Jurkat, Clone E6-1 (cell line): ENCODE data around the gene CCDC28B. TPM values are rescaled to one million over a fixed set of nuclear protein-coding genes. Genes with fewer than 3 reads are reported as not detected.
"Not testable (repeated sequence)": the region's sequence is repeated elsewhere in the genome, so short reads cannot be mapped to it uniquely, and the experiment has no call there.

Experiments
- DNase-seq: peaks from one replicate; pipeline ENCODE4 v3.0.0-alpha.2; 2011; ENCODE audit warnings: low read depth, low spot score
- H3K4me3 ChIP-seq: 2 replicates; pipeline ENCODE4 v1.5.1; 2011; ENCODE audit warnings: mild to moderate bottlenecking, low read length, control low read depth, moderate library complexity
- polyA plus RNA-seq: library from polyadenylated mRNA; unstranded; fragments of >200 nt; gene quantifications from one replicate; pipeline ENCODE4 v1.2.1, GENCODE V29; 2012; ENCODE audit warnings: missing spikeins; ENCODE audit not compliant: insufficient read length, insufficient read depth

CCDC28B gene
- 73.7 TPM for polyA plus RNA-seq

- DNase-seq: peak; percentile 54
Observed at GRCh38 chr1:32200226-32201010, at the start of gene CCDC28B. TSS of gene CCDC28B (plus strand) at chr1:32200595. CDS start at chr1:32201936, 1,341 bp downstream.

GRCh38 chr1:32150847-32151246 is 49.5 kb upstream of the CCDC28B start:
- no peak overlapping the region for H3K4me3 ChIP-seq
- DNase-seq: no peak

More at GRCh38 chr1:32200226-32201010, at the start of gene CCDC28B:
- H3K4me3 ChIP-seq: peak within 1 kb of the TSS; percentile 77

- H3K4me3 ChIP-seq: no peak overlapping the region
- no peak for DNase-seq
Observed at GRCh38 chr1:32151319-32151787, 49.0 kb upstream of the CCDC28B start.

GRCh38 chr1:32159189-32159588 is 41.2 kb upstream of the CCDC28B start:
- H3K4me3 ChIP-seq: no peak overlapping the region
- no peak for DNase-seq

GRCh38 chr1:32163405-32163804 is 37.0 kb upstream of the CCDC28B start:
- DNase-seq: no peak
- no peak overlapping the region for H3K4me3 ChIP-seq

GRCh38 chr1:32165633-32166032 is 34.8 kb upstream of the CCDC28B start:
- not testable (repeated sequence) for H3K4me3 ChIP-seq, DNase-seq

GRCh38 chr1:32170991-32171390 is 29.4 kb upstream of the CCDC28B start:
- H3K4me3 ChIP-seq: no peak overlapping the region
- DNase-seq: no peak

- peak; percentile 90 for DNase-seq
- no peak overlapping the region for H3K4me3 ChIP-seq
Observed at GRCh38 chr1:32172621-32173245, 27.7 kb upstream of the CCDC28B start.

GRCh38 chr1:32178380-32179192 is 21.8 kb upstream of the CCDC28B start:
- peak overlapping the region; percentile 84 for H3K4me3 ChIP-seq
- DNase-seq: no peak

GRCh38 chr1:32179193-32179442 is 21.3 kb upstream of the CCDC28B start:
- no peak for DNase-seq
- H3K4me3 ChIP-seq: peak overlapping the region; percentile 84

- peak; percentile 83 for DNase-seq
- H3K4me3 ChIP-seq: peak within 1 kb of the TSS; percentile 84
Observed at GRCh38 chr1:32179443-32180185, 20.8 kb upstream of the CCDC28B start, which contains the start of gene TXLNA. TSS of gene TXLNA (plus strand) at chr1:32179675. CDS start at chr1:32180346, 671 bp downstream.

GRCh38 chr1:32180186-32181060 is 20.0 kb upstream of the CCDC28B start:
- peak overlapping the region; percentile 84 for H3K4me3 ChIP-seq
- no peak for DNase-seq

- H3K4me3 ChIP-seq: peak overlapping the region; percentile 84
Observed at GRCh38 chr1:32181065-32181464, 19.3 kb upstream of the CCDC28B start.

GRCh38 chr1:32181563-32181962 is 18.8 kb upstream of the CCDC28B start:
- no peak overlapping the region for H3K4me3 ChIP-seq
- DNase-seq: no peak

More at GRCh38 chr1:32181065-32181464, 19.3 kb upstream of the CCDC28B start:
- no peak for DNase-seq

- no peak for DNase-seq
- no peak overlapping the region for H3K4me3 ChIP-seq
Observed at GRCh38 chr1:32182060-32182459, 18.3 kb upstream of the CCDC28B start.

- no peak for DNase-seq
Observed at GRCh38 chr1:32184650-32185049, 15.7 kb upstream of the CCDC28B start.

GRCh38 chr1:32186077-32186476 is 14.3 kb upstream of the CCDC28B start:
- no peak overlapping the region for H3K4me3 ChIP-seq

More at GRCh38 chr1:32184650-32185049, 15.7 kb upstream of the CCDC28B start:
- no peak overlapping the region for H3K4me3 ChIP-seq

GRCh38 chr1:32186491-32186890 is 13.9 kb upstream of the CCDC28B start:
- H3K4me3 ChIP-seq: no peak overlapping the region
- no peak for DNase-seq

More at GRCh38 chr1:32186077-32186476, 14.3 kb upstream of the CCDC28B start:
- no peak for DNase-seq
